Heart left ventricle (tissue), 13 donors: ENCODE results near the gene TAF9B.

Experiments
- CTCF ChIP-seq, 12 donors: fragments of 200-600 bp; sonication (generic) in 4 of 12; IDR thresholded peaks; one replicate each; pipeline versions ENCODE4 v1.5.0 to v1.8.0; 2018 to 2022; ENCODE audit warnings: antibody characterized with exemption in 12 of 12, mild to moderate bottlenecking in 5 of 12
- POLR2A ChIP-seq, 2 donors: fragments of 450-650 bp; IDR thresholded peaks; one replicate each; pipeline ENCODE4 v1.6.1; 2017; ENCODE audit warnings: antibody characterized with exemption in 2 of 2, mild to moderate bottlenecking in 2 of 2, moderate library complexity in 2 of 2
- donor health status: ischemic (EF 13 %, LVEDD 7.1; RV severe dilation, severe dysfunction).
- donor health status: DM: no; HTN: yes; CAD: no.
- donor health status: DM: no; HTN: no; CAD: no.
- donor health status: ischemic (EF 25% LVEDD 6.9; RV normal size, moderate dysfunction).
- donor health status: ischemic (EF 25% LVEDD 5.7; RV mildly dilated, moderate dysfunction).
- donor health status: ischemic (EF 35%, LVEDD 5.7; RV mildly dilated, moderate dysfunction).
- donor health status: nonischemic (EF 11% LVEDD 7.7; RV severe dilation, severe dysfunction).
- donor health status: DM: yes; HTN: yes; CAD: no.
- donor health status: PGD.
- donor health status: ischemic (EF 29% LVEDD 5.4; RV normal size, mild dysfunction).
- donor health status: nonischemic (EF 23%, LVEDD 6.1; RV moderate dilation, normal function).

- TF ChIP-seq CTCF (IDR thresholded peaks at IDR 0.05) (no peak), POLR2A (IDR thresholded peaks at IDR 0.05) (no peak)
Measured at GRCh38 chrX:78098108-78098507, 41.3 kb downstream of the TAF9B start.
